GM12892 (cell line): ENCODE data around the gene SMG9.

Experiments used
- POLR2A ChIP-seq: IDR thresholded peaks from 2 replicates; pipeline ENCODE4 v1.6.1; 2011; ENCODE audit warnings: low read depth, low read length, control low read depth
- POLR2AphosphoS5 ChIP-seq: IDR thresholded peaks from 2 replicates; pipeline ENCODE4 v1.6.1; 2011; ENCODE audit warnings: low read depth, low read length, control low read depth
- TAF1 ChIP-seq: IDR thresholded peaks from 2 replicates; pipeline ENCODE4 v1.6.1; 2011; ENCODE audit warnings: low read depth, mild to moderate bottlenecking, control low read depth, low read length, borderline replicate concordance

GRCh38 chr19:43724896-43725295 lies 29.9 kb downstream of the SMG9 start:
- TF ChIP-seq POLR2A, result no peak
- TF ChIP-seq POLR2AphosphoS5, result no peak
- TF ChIP-seq TAF1, result no peak
